Suprapubic skin (tissue), 4 donors: Measurements from ENCODE around the gene FNBP1.

Source experiments
- EP300 ChIP-seq: sonication (generic); formaldehyde crosslinking; IDR thresholded peaks from one replicate; pipeline ENCODE4 v1.6.1; 2017; ENCODE audit warnings: antibody characterized with exemption
- POLR2AphosphoS5 ChIP-seq, 3 donors: sonication (generic); formaldehyde crosslinking; IDR thresholded peaks; one replicate each; pipeline ENCODE4 v1.6.1; 2017; ENCODE audit warnings: antibody characterized with exemption in 3 of 3
- TF ChIP-seq, protein P1 (sequence below), 2 donors: fragments of 200-600 bp in 1 of 2; fragments of 450-650 bp in 1 of 2; sonication (generic) in 1 of 2; IDR thresholded peaks; one replicate each; pipeline ENCODE4 v1.5.1; 2016 to 2019; ENCODE audit warnings: antibody characterized with exemption in 2 of 2, mild to moderate bottlenecking in 1 of 2, moderate library complexity in 1 of 2

- TF ChIP-seq, protein P1, sequence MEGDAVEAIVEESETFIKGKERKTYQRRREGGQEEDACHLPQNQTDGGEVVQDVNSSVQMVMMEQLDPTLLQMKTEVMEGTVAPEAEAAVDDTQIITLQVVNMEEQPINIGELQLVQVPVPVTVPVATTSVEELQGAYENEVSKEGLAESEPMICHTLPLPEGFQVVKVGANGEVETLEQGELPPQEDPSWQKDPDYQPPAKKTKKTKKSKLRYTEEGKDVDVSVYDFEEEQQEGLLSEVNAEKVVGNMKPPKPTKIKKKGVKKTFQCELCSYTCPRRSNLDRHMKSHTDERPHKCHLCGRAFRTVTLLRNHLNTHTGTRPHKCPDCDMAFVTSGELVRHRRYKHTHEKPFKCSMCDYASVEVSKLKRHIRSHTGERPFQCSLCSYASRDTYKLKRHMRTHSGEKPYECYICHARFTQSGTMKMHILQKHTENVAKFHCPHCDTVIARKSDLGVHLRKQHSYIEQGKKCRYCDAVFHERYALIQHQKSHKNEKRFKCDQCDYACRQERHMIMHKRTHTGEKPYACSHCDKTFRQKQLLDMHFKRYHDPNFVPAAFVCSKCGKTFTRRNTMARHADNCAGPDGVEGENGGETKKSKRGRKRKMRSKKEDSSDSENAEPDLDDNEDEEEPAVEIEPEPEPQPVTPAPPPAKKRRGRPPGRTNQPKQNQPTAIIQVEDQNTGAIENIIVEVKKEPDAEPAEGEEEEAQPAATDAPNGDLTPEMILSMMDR (IDR thresholded peaks at IDR 0.05) = no peak
- TF ChIP-seq EP300 (no peak), POLR2AphosphoS5 (IDR thresholded peaks at IDR 0.05) (no peak)
These were observed 6.9 kb downstream of the FNBP1 start for GRCh38 chr9:130036099-130036498.
